ENCODE results near the gene LMCD1. TPM values are rescaled to one million over a fixed set of nuclear protein-coding genes. Genes with fewer than 3 reads are reported as not detected.
A peak's percentile ranks its signal among the peaks of the same experiment; 100 is the strongest.

The LMCD1 gene
- total and polyA plus RNA-seq, 2 of the 4 experiments (the other 2 are of a cell fraction) = 50.0 to 53.8 TPM

DNA sequence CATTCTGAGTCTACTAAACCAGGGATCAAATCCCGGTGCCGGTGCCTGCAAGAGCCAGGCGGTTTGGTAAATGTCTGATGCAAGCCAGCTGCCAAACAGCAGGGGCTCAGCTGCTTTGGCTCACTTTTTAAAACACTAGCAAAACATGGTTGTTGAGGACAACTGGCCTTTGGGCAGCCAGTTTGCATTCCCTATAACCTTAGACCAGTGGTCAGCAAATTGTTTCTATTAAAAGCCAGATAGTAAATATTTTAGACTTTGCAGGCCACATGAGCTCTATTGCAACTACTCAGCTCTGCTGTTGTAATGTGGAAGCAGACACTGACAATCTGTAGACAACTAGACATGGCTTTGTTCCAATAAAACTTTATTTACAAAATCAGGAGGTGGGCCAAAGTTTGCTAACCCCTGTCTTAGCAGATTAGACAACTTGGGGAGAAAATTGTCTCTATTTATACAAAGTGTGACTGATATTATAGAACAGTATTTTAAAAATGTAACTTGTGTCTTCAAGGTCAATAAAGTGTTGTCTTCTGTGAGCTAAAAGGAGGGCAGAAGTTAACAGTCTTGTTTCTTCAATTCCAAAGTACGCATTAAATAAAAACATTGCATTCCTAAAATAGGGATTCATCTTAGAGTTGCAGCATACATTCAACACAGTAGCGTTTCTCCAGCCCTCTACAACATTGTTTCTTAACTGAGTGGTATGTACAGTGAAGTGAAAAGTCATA is 75.4 kb downstream of the LMCD1 start:
- intact Hi-C loops (cut with micrococcal nuclease) (loop anchor here (1.0 to 5.0 kb wide), 3 partner anchors 45 to 133 kb away; partner anchors contain the start of gene LMCD1), dilution Hi-C loops (cut with HindIII; ENCODE audit: low sequenced_read_pairs, unreplicated experiment) (no loop called here), in situ Hi-C loops (cut with MboI; ENCODE audit: low sequenced_read_pairs) (no loop called here)
- Histone ChIP-seq H2BK5ac (ENCODE audit: low read depth, low read length, poor library complexity, severe bottlenecking) (peak overlapping the region; percentile 95), H3K4me1 (ENCODE audit: control insufficient read depth, insufficient read depth, low read length) (peaks cover 29% of the 10 kb centered on the region), H3K23ac (ENCODE audit: low read depth, low read length) (peak overlapping the region; percentile 94), H4K20me1 (ENCODE audit: insufficient read depth, low read length) (peaks cover 8% of the 10 kb centered on the region), H3K56ac (ENCODE audit: extremely low read depth, insufficient read depth, low read length) (peak overlapping the region; percentile 94; the same call in 1 of the 2 replicates), H2AK9ac (replicated peaks; ENCODE audit: low read depth, low read length, poor library complexity) (peak overlapping the region; percentile 77), H3K79me1 (ENCODE audit: low read depth in 1 of 2, low read length in 2 of 2) (no peaks in the 10 kb centered on the region), H3K9me1 (ENCODE audit: insufficient read depth, low read length) (peaks cover 27% of the 10 kb centered on the region), H2BK20ac (ENCODE audit: low read depth, low read length) (peak overlapping the region; percentile 96), H3K9ac (ENCODE audit: low read depth, low read length) (peak overlapping the region; percentile 51; the same call in 1 of the 2 replicates), H2AK5ac (ENCODE audit: low read depth, low read length) (peak overlapping the region; percentile 92; the same call in 1 of the 2 replicates), H3K4me2 (ENCODE audit: low read depth, low read length) (peak overlapping the region; percentile 6; the same call in 1 of the 2 replicates), H3K9me3 (ENCODE audit: control insufficient read depth, insufficient read depth, low read length) (no peaks in the 10 kb centered on the region), H2AFZ (replicated peaks; ENCODE audit: low read length, poor library complexity) (peak overlapping the region; percentile 68), H4K8ac (ENCODE audit: low read depth in 2 of 2, low read length in 2 of 2) (peak overlapping the region; percentile 56 to 91; a peak in 3 of 4 replicates), H3K4me3 (ENCODE audit: insufficient read depth, low read depth, low read length) (no peak overlapping the region), H3K27ac (ENCODE audit: insufficient read depth, low read length) (peak overlapping the region; percentile 99), H4K5ac (ENCODE audit: low read depth, low read length) (peak overlapping the region; percentile 87), H3K18ac (ENCODE audit: low read depth, low read length) (peak overlapping the region; percentile 86), H2BK15ac (ENCODE audit: low read depth, low read length) (peak overlapping the region; percentile 53; the same call in 1 of the 3 replicates), H2BK120ac (ENCODE audit: low read depth, low read length) (peak overlapping the region; percentile 98), H3K27me3 (ENCODE audit: control insufficient read depth, insufficient read depth, low read length) (no peaks in the 10 kb centered on the region), H4K91ac (ENCODE audit: insufficient read depth, low read depth, low read length) (peak overlapping the region; percentile 97), H3K4ac (ENCODE audit: low read depth, low read length) (peak overlapping the region; percentile 96), H3K14ac (replicated peaks; ENCODE audit: low read depth, low read length) (peak overlapping the region; percentile 90), H3K36me3 (ENCODE audit: control insufficient read depth, insufficient read depth, low read length) (no peaks in the 10 kb centered on the region)
- ATAC-seq (ENCODE audit: low read depth) = peak; percentile 82
- WGBS, 2 experiments (ENCODE audit: extremely low coverage in 2 of 2, insufficient read length in 1 of 2) = no CpG with 5 or more reads among the region's 5 CpGs
- ChIA-PET CTCF (interaction anchor here (1.0 to 1.7 kb wide), 3 partner anchors 18 to 76 kb away, joined by 3 to 7 read pairs (median 3); partner anchors contain the start of gene LMCD1), POLR2A (ENCODE audit: unreplicated experiment) (interaction anchor here (1.0 kb wide), 1 partner anchor 22 kb away, joined by 7 read pairs; no protein-coding TSS in a partner anchor)
- BruUV-seq (replicated peaks) = no TSS peak
- peak; percentile 95 for DNase-seq
- TF ChIP-seq POLR2A (IDR thresholded peaks at IDR 0.05; ENCODE audit: low read depth, low read length) = no peak
- TF ChIP-seq MAFK (IDR thresholded peaks at IDR 0.05; ENCODE audit: low read depth, low read length) = peak; percentile 32; the same call in 1 of the 2 replicates
- TF ChIP-seq CTCF (conservative IDR thresholded peaks at IDR 0.05; ENCODE audit: low read depth, low read length) = no peak
- no peak for TF ChIP-seq CHD1 (IDR thresholded peaks at IDR 0.05; ENCODE audit: low read depth, low read length)
- no peak for TF ChIP-seq SMC3 (IDR thresholded peaks at IDR 0.05; ENCODE audit: low read depth, low read length)
- peak; percentile 95 for TF ChIP-seq CEBPB (IDR thresholded peaks at IDR 0.05; ENCODE audit: low read depth, low read length)
- no peak for TF ChIP-seq RCOR1 (IDR thresholded peaks at IDR 0.05; ENCODE audit: insufficient replicate concordance, low read length)
- TF ChIP-seq, protein P1, sequence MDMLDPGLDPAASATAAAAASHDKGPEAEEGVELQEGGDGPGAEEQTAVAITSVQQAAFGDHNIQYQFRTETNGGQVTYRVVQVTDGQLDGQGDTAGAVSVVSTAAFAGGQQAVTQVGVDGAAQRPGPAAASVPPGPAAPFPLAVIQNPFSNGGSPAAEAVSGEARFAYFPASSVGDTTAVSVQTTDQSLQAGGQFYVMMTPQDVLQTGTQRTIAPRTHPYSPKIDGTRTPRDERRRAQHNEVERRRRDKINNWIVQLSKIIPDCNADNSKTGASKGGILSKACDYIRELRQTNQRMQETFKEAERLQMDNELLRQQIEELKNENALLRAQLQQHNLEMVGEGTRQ (IDR thresholded peaks at IDR 0.05; ENCODE audit: low read depth, low read length) = peak; percentile 20; the same call in 1 of the 2 replicates
- TF ChIP-seq MXI1 (IDR thresholded peaks at IDR 0.05; ENCODE audit: borderline replicate concordance, low read depth, low read length) = 0 out of 2 replicates have a peak, but pooled peaks have one; percentile 15
- TF ChIP-seq NFE2L2 (IDR thresholded peaks at IDR 0.05; ENCODE audit: low read depth, low read length) = no peak
- TF ChIP-seq FOS (IDR thresholded peaks at IDR 0.05; ENCODE audit: low read depth, low read length) = peak; percentile 66; the same call in 1 of the 2 replicates
- TF ChIP-seq ELK1 (IDR thresholded peaks at IDR 0.05; ENCODE audit: borderline replicate concordance, low read depth, low read length) = no peak
- no peak for TF ChIP-seq RFX5 (IDR thresholded peaks at IDR 0.05; ENCODE audit: low read depth, low read length)
- TF ChIP-seq RAD21 (IDR thresholded peaks at IDR 0.05; ENCODE audit: low read length) = no peak

All from IMR-90 (cell line).